ENCODE data around the gene WWC1. TPM values are rescaled to one million over a fixed set of nuclear protein-coding genes. Genes with fewer than 3 reads are reported as not detected.

WWC1 gene
- total and polyA plus RNA-seq, 9 of the 15 experiments (the other 6 are each of a cell fraction or from before 2014, with no cell fraction given) = under 0.01 to 0.54 (median 0.42) TPM; not detected in 6

GRCh38 chr5:168423971-168424370, 132.5 kb downstream of the WWC1 start (continued):
- TF ChIP-seq USF1 (CRISPR knock-in tag; IDR thresholded peaks at IDR 0.05) = no peak
- TF ChIP-seq THAP12 (CRISPR knock-in tag; IDR thresholded peaks at IDR 0.05) = no peak
- TF ChIP-seq ATF3 (IDR thresholded peaks at IDR 0.05) = no peak
- no peak for TF ChIP-seq ATF3 (CRISPR knock-in tag; conservative IDR thresholded peaks at IDR 0.05)
- no peak for TF ChIP-seq ZBTB7A (IDR thresholded peaks at IDR 0.05; ENCODE audit: borderline replicate concordance, control insufficient read depth, low read depth, low read length)
- no peak for TF ChIP-seq NCOA1 (IDR thresholded peaks at IDR 0.05; ENCODE audit: low read depth)
- no peak for TF ChIP-seq CBX2 (IDR thresholded peaks at IDR 0.05; ENCODE audit: insufficient read depth, low read length, poor library complexity, severe bottlenecking)
- TF ChIP-seq NFIC (IDR thresholded peaks at IDR 0.05) = no peak
- TF ChIP-seq TCF7L2 (IDR thresholded peaks at IDR 0.05; ENCODE audit: low read depth, low read length) = no peak
- no peak for TF ChIP-seq ZNF165 (CRISPR knock-in tag; IDR thresholded peaks at IDR 0.05; ENCODE audit: borderline replicate concordance)
- TF ChIP-seq SIN3B (IDR thresholded peaks at IDR 0.05; ENCODE audit: low read depth) = no peak
- no peak for TF ChIP-seq RBM22 (IDR thresholded peaks at IDR 0.05; ENCODE audit: low read depth, low read length, poor library complexity, severe bottlenecking)
- no peak for TF ChIP-seq HES1 (IDR thresholded peaks at IDR 0.05; ENCODE audit: low read depth)

Measured in K562 (cell line).